OCI-LY7 (cell line): Measurements from ENCODE around the gene DMD. TPM values are rescaled to one million over a fixed set of nuclear protein-coding genes. Genes with fewer than 3 reads are reported as not detected.
"Not testable (repeated sequence)": the region's sequence is repeated elsewhere in the genome, so short reads cannot be mapped to it uniquely, and the experiment has no call there.

Source experiments
- BruUV-seq: library from RNA; stranded (reverse); fragments of 400-500 nt; replicated peaks from 2 replicates; lab custom pipeline; 2021; lab: Mats Ljungman, UMichigan
- CTCF ChIA-PET: fragments of 300-600 bp; sonication (Branson Sonifier 250); formaldehyde crosslinking; loops from one replicate; lab custom pipeline; 2022; ENCODE audit warnings: antibody characterized with exemption; ENCODE audit not compliant: unreplicated experiment; lab: Charles Lee
- POLR2A ChIA-PET: fragments of 300-600 bp; sonication (Branson Sonifier 250); formaldehyde crosslinking; loops from one replicate; lab custom pipeline; 2022; ENCODE audit warnings: antibody characterized with exemption; lab: Charles Lee
- DNase-seq: peaks from one replicate; pipeline ENCODE4 v3.0.0-alpha.2; 2015; ENCODE audit warnings: low spot score
- H2AFZ ChIP-seq: fragments of 200-600 bp; sonication (generic), shearing (Covaris generic); 2 replicates; pipeline ENCODE4 v1.6.1; 2014; ENCODE audit warnings: mild to moderate bottlenecking, antibody characterized with exemption, low read length, moderate library complexity
- H3K27ac ChIP-seq: fragments of 200-600 bp; sonication (generic); 2 replicates; pipeline ENCODE4 v1.5.1; 2014; ENCODE audit warnings: mixed run types, low read depth, mild to moderate bottlenecking, moderate library complexity, low read length, inconsistent platforms; ENCODE audit not compliant: poor library complexity, severe bottlenecking
- H3K36me3 ChIP-seq: fragments of 200-600 bp; sonication (generic); 2 replicates; pipeline ENCODE4 v1.6.1; 2014; ENCODE audit warnings: mild to moderate bottlenecking, antibody characterized with exemption, low read length, moderate library complexity, mixed read lengths; ENCODE audit not compliant: insufficient read depth
- H3K4me1 ChIP-seq: fragments of 200-600 bp; sonication (generic); 2 replicates; pipeline ENCODE4 v1.5.1; 2014; ENCODE audit warnings: mild to moderate bottlenecking, low read length; ENCODE audit not compliant: insufficient read depth, poor library complexity, severe bottlenecking
- H3K4me2 ChIP-seq: fragments of 200-600 bp; sonication (generic); 2 replicates; pipeline ENCODE4 v1.6.1; 2014; ENCODE audit warnings: mild to moderate bottlenecking, low read length
- H3K4me3 ChIP-seq: fragments of 200-600 bp; sonication (generic); 2 replicates; pipeline ENCODE4 v1.5.1; 2014; ENCODE audit warnings: mild to moderate bottlenecking, low read depth, low read length; ENCODE audit not compliant: poor library complexity, severe bottlenecking
- H3K79me2 ChIP-seq: fragments of 200-600 bp; sonication (generic); 2 replicates; pipeline ENCODE4 v1.6.1; 2016; ENCODE audit warnings: low read depth, mild to moderate bottlenecking, low read length, moderate library complexity, mixed read lengths; ENCODE audit not compliant: insufficient read depth
- H3K9me2 ChIP-seq: fragments of 200-600 bp; sonication (generic); 2 replicates; pipeline ENCODE4 v1.6.1; 2016; ENCODE audit warnings: mild to moderate bottlenecking, low read length, mixed read lengths; ENCODE audit not compliant: insufficient read depth
- H3K9me3 ChIP-seq: fragments of 200-600 bp; sonication (generic); 2 replicates; pipeline ENCODE4 v1.6.1; 2014; ENCODE audit warnings: mild to moderate bottlenecking, mixed run types, low read length, mixed read lengths
- H4K20me1 ChIP-seq: fragments of 200-600 bp; sonication (generic); 2 replicates; pipeline ENCODE4 v1.6.1; 2014; ENCODE audit warnings: mild to moderate bottlenecking, antibody characterized with exemption, low read length, moderate library complexity, mixed read lengths; ENCODE audit not compliant: insufficient read depth
- EZH2phosphoT487 ChIP-seq: fragments of 200-600 bp; sonication (generic); IDR thresholded peaks from 2 replicates; pipeline ENCODE4 v1.6.1; 2018; ENCODE audit warnings: low read depth, borderline replicate concordance, mild to moderate bottlenecking, mixed run types, antibody characterized with exemption, low read length, moderate library complexity, mixed read lengths
- intact Hi-C: fragments of 100-400 bp; cut with micrococcal nuclease; formaldehyde crosslinking; loops from one replicate; pipeline ENCODE4 v1.10.0; 2022; ENCODE audit not compliant: unreplicated experiment
- total RNA-seq, 2 experiments: library from RNA; depleted of rRNA in 1 of 2; stranded (reverse); fragments of >200 nt in 1 of 2; shearing (Covaris generic) in 1 of 2; gene quantifications; 2 replicates each; pipeline ENCODE4 v1.2.3, GENCODE V29; 2014 to 2022
- TF ChIP-seq, protein P1 (sequence below): fragments of 200-600 bp; sonication (generic); conservative IDR thresholded peaks from 2 replicates; pipeline ENCODE4 v1.5.1; 2014; ENCODE audit warnings: mild to moderate bottlenecking, antibody characterized with exemption, low read length, moderate library complexity, mixed read lengths

Gene DMD
- total RNA-seq, 2 experiments from 2014 or later: 20.5 to 61.4 TPM

GRCh38 chrX:33082371-33082770, 129.0 kb downstream of the DMD start:
- no peak for DNase-seq
- Histone ChIP-seq H3K4me1 (no peaks in the 10 kb centered on the region), H3K9me2 (no peaks in the 10 kb centered on the region), H2AFZ (no peak overlapping the region), H4K20me1 (no peaks in the 10 kb centered on the region), H3K36me3 (no peaks in the 10 kb centered on the region; the same call in 1 of the 2 replicates), H3K79me2 (no peaks in the 10 kb centered on the region), H3K9me3 (peaks cover 8% of the 10 kb centered on the region; the same call in 1 of the 2 replicates), H3K4me3 (no peak overlapping the region), H3K4me2 (no peak overlapping the region), H3K27ac (no peak overlapping the region)
- CTCF ChIA-PET: no interaction called here
- intact Hi-C loops: no loop called here
- TF ChIP-seq EZH2phosphoT487: no peak
- TF ChIP-seq, protein P1, sequence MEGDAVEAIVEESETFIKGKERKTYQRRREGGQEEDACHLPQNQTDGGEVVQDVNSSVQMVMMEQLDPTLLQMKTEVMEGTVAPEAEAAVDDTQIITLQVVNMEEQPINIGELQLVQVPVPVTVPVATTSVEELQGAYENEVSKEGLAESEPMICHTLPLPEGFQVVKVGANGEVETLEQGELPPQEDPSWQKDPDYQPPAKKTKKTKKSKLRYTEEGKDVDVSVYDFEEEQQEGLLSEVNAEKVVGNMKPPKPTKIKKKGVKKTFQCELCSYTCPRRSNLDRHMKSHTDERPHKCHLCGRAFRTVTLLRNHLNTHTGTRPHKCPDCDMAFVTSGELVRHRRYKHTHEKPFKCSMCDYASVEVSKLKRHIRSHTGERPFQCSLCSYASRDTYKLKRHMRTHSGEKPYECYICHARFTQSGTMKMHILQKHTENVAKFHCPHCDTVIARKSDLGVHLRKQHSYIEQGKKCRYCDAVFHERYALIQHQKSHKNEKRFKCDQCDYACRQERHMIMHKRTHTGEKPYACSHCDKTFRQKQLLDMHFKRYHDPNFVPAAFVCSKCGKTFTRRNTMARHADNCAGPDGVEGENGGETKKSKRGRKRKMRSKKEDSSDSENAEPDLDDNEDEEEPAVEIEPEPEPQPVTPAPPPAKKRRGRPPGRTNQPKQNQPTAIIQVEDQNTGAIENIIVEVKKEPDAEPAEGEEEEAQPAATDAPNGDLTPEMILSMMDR: no peak
- BruUV-seq: no TSS peak
- POLR2A ChIA-PET: no interaction called here

- H3K36me3 ChIP-seq: no peaks in the 10 kb centered on the region; the same call in 1 of the 2 replicates
- H2AFZ ChIP-seq: no peak overlapping the region
- no peak overlapping the region for H3K4me3 ChIP-seq
- no peak overlapping the region for H3K27ac ChIP-seq
- no peak overlapping the region for H3K4me2 ChIP-seq
- no peaks in the 10 kb centered on the region for H3K79me2 ChIP-seq
- POLR2A ChIA-PET: no interaction called here
- no peaks in the 10 kb centered on the region for H3K4me1 ChIP-seq
- BruUV-seq: no TSS peak
- H3K9me2 ChIP-seq: no peaks in the 10 kb centered on the region
- no peaks in the 10 kb centered on the region for H4K20me1 ChIP-seq
- DNase-seq: peak; percentile 41
- CTCF ChIA-PET: no interaction called here
- peaks cover 10% of the 10 kb centered on the region; the same call in 1 of the 2 replicates for H3K9me3 ChIP-seq
- no peak for TF ChIP-seq EZH2phosphoT487
- TF ChIP-seq, protein P1: no peak
- intact Hi-C loops: no loop called here
Observed at GRCh38 chrX:33078273-33078672, 133.1 kb downstream of the DMD start.

GRCh38 chrX:33073660-33074059, 137.7 kb downstream of the DMD start:
- H3K36me3 ChIP-seq, intact Hi-C loops, H3K9me3 ChIP-seq, H2AFZ ChIP-seq, H3K27ac ChIP-seq, H3K4me3 ChIP-seq, BruUV-seq, H3K79me2 ChIP-seq, H4K20me1 ChIP-seq, CTCF ChIA-PET, H3K4me2 ChIP-seq, H3K4me1 ChIP-seq, DNase-seq, H3K9me2 ChIP-seq: not testable (repeated sequence)
- POLR2A ChIA-PET: interaction anchor here (0.6 kb wide), 1 partner anchor 18 kb away, joined by 3 read pairs; no protein-coding TSS in a partner anchor
